Right renal pelvis (tissue), 4 donors: ENCODE measurements around the gene BTRC. TPM values are rescaled to one million over a fixed set of nuclear protein-coding genes. Genes with fewer than 3 reads are reported as not detected.

Source experiments
- polyA plus RNA-seq, 4 donors: library from polyadenylated mRNA; unstranded; fragments of 120-200 nt; gene quantifications; one replicate each; pipeline ENCODE4 v1.2.1, GENCODE V29; 2013; ENCODE audit not compliant: insufficient read length in 4 of 4

BTRC gene
- polyA plus RNA-seq, 4 donors = 20.1 to 31.2 (median 29.0) TPM

Other genes with a start within 250 kb of the BTRC start
- gene TLX1, start 222.9 kb upstream of the BTRC start, polyA plus RNA-seq = under 1 TPM; 0.04 to 0.13 (median 0.10) TPM
- gene LBX1, start 124.7 kb upstream of the BTRC start, polyA plus RNA-seq = not detected
- 10 to 100 TPM; 29.7 to 34.5 (median 33.6) TPM for gene POLL, start 234.1 kb downstream of the BTRC start, polyA plus RNA-seq
- gene DPCD, start 234.2 kb downstream of the BTRC start, polyA plus RNA-seq = 10 to 100 TPM; 39.8 to 50.6 (median 44.7) TPM